Measurements from ENCODE around the gene DEPDC1B. TPM values are rescaled to one million over a fixed set of nuclear protein-coding genes. Genes with fewer than 3 reads are reported as not detected.
A peak's percentile ranks its signal among the peaks of the same experiment; 100 is the strongest.
"Not testable (repeated sequence)": the region's sequence is repeated elsewhere in the genome, so short reads cannot be mapped to it uniquely, and the experiment has no call there.

Gene DEPDC1B
- total RNA-seq, 1 donor, result 3.8 TPM

DNA sequence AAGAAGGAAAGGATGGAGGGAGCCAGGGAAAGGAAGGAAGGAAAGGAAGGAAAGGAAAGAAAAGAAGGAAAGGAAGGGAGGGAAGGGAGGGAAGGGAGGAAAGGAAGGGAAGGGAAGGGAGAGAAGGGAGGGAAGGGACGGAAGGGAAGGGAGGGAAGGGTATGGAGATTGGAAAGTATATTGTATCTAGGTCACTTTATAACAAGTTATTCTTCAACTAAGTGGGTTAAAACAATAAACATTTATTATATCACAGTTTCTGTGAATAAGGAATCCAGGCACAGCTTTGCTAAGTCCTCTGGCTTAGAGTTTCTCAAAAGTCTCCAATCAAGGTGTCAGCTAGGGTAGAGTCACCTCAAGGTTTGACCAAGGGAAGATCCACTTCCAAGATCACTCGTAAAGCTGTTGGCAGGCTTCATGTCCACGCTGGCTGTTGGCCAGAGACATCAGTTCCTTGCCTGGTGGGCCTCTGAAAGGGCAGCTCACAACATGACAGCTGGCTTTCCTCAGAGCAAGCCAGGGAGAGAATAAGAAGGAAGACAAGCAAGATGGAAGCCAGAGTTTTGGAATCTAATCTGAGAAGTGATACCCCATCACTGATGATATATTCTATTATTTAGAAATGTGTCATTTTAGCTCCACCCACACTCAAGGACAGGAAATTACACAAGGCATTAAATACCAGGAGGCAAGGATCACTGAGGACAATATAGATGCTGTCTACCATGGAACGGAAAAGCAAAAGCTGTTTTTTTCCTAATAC is 105.1 kb downstream of the DEPDC1B start:
- DNase-seq (ENCODE audit: low read depth in 2 of 3, low spot score in 2 of 3), result no peak

DNA sequence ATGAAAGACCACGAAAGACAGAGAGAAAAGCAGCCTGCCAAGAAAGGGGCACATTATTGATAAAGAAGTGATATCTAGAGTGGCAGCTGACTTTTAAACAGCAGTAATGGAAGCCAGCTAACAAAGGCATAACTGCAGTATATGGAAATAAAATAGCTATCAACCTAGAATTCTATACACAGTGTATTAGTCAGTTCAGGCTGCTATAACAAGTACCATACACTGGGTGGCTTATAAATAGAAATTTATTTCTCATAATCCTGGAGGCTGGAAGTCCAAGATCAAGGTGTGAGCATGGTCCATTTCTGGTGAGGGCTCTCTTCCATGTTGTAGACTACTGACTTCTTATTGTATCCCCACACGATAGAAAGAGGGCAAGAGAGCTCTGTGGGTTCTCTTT is 109.8 kb downstream of the DEPDC1B start:
- DNase-seq (ENCODE audit: low read depth in 2 of 3, low spot score in 2 of 3), result no peak

DNA sequence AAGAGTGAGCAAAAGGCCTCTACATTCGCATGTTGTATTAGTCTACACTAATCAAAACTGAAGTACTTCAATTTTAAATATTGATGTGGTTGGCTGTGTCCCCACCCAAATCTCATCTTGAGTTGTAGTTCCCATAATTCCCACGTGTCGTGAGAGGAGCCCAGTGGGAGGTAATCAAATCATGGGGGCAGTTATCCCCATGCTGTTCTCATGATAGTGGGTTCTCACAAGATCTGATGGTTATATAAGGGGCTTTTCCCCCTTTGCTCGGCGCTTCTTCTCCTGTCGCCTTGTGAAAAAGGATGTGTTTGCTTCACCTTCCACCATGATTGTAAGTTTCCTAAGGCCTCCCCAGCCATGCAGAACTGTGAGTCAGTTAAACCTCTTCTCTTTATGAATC is 112.7 kb downstream of the DEPDC1B start:
- not testable (repeated sequence) for DNase-seq (ENCODE audit: low read depth in 2 of 3, low spot score in 2 of 3)

DNA sequence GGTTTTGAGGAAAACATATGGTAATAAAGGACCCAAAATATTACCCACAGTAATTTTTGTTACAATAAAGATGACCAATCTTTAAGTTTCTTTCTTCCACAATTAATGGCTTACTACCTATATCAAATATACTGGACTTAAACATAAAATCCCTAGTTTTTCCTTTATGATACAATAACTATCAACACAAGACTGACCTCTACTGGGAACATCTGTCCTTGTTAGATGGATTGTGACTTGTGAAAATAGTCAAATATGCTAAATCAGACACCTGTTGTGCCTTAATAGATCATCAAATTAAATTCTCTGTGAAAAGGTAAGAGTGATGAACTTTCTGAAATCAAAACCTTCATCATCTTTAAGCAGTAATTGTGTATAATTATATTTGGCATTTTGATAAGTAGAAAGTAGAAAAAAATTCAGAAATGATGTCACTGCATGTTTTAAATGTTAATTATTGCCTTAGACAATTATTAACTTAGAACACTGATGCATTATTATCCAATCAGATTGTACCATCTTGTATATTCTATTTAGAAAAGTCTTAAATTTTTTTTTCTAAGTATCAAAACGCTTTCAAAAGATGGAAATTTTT is 113.6 kb downstream of the DEPDC1B start:
- peak in 1 of 3 donors; percentile 45 for DNase-seq (ENCODE audit: low read depth in 2 of 3, low spot score in 2 of 3)

DNA sequence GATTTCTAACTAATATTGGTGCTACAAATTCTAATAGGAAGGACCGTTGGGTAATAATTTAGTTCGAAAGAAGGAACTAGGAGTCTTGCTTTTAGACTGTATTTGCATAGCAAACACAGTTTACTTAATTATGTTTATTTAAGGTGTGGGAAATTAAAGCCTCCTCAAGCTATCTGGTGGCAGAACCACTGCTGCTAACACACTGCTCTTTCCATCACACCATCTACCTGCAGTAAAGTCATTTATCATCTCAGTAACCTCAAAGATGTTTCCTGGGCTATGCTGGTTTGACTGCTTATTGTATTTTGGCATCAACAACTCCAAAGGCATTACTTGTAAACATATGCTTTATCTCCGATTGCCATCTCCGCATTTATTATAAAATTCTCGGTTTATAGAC is 114.3 kb downstream of the DEPDC1B start:
- DNase-seq (ENCODE audit: low read depth in 2 of 3, low spot score in 2 of 3), result no peak

DNA sequence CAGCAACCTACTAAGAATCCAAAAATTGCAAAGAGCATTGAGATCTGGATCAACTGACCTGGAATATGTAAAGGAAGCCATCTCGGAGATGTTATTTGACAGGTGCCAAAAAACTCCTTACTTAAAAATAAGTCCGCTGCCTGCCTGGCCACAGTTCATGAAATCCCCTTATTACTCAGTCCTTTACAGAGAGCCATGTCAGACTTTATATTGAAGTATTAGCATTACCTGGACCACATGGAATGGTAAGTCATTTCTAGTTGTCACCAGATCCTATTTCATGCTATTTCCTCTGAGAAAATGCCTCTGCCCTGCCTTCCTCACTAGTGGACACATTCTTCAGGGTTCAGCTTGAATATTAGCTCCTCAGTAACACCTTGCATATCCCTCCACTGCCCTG is 115.7 kb downstream of the DEPDC1B start:
- DNase-seq (ENCODE audit: low read depth in 2 of 3, low spot score in 2 of 3), result no peak

DNA sequence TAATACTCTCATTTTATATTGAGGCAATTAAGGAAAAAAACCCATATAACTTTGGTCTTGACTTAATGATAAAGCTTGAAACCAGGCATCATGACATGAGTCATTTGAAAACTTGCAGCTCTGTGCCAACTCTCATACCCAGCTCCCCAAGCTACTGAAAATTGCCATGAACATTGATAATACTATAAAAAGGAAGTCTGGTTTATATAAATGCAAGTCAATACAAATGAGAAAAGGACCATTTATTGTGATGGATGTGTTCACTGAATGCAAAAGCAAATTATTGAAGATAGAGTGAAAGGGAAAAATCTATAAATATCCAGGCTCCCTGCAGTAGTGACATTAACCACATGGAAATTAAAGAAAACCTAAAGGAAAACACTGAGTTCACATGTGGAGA is 116.3 kb downstream of the DEPDC1B start:
- DNase-seq (ENCODE audit: low read depth in 2 of 3, low spot score in 2 of 3), result no peak

DNA sequence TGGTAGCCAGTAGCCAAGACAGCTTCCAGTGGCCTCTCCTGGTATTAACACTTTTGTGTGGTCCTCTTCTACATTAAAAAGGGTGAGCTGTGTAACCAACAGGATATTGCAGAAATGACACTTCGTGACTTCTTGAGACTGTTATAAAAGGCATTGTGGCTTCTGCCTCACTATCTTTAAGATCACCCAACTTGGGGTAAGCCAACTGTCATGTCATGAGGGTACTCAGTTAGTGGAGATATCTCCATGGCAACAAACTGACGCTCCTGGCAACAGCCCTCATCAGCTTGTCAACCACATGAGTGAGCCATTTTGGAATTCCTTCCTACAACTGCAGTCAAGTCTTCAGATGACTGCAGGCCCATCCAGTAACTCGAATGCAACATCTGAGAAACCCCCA is 121.7 kb downstream of the DEPDC1B start:
- DNase-seq (ENCODE audit: low read depth in 2 of 3, low spot score in 2 of 3), result peak in 1 of 3 donors; percentile 66

DNA sequence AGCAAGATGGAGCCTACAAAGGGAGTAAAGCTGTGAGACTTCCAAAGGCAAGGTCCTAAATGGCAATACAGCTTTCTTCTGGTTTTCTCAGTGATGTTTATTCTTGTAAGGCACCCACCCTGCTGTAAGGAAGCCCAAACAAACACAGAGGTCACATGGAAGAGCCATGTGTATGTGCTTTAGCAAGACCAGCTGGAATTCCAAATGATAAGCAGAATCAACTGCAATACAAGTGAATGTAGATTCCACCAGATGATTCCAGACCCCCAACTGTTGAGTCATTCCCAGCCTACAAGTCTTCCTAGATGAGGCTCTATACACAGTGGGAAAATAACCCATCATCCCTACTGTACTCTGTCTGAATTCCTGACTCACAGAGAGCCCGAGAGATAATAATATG is 122.8 kb downstream of the DEPDC1B start:
- no peak for DNase-seq (ENCODE audit: low read depth in 2 of 3, low spot score in 2 of 3)

DNA sequence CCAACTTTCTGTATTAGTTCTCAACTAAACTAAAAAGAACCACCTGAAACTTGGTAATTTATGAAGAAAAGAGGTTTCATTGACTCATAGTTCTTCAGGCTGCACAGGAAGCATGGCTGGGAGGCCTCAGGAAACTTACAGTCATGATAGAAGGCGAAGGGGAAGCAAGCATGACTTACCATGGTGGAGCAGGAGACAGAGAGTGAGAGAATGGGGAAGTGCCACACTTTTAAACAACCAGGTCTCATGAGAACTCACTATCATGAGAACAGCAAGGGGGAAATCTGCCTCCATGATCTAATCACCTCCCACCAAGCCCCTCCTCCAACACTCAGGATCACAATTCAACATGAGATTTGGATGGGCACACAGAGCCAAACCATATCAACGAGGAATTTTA is 123.5 kb downstream of the DEPDC1B start:
- no peak for DNase-seq (ENCODE audit: low read depth in 2 of 3, low spot score in 2 of 3)

DNA sequence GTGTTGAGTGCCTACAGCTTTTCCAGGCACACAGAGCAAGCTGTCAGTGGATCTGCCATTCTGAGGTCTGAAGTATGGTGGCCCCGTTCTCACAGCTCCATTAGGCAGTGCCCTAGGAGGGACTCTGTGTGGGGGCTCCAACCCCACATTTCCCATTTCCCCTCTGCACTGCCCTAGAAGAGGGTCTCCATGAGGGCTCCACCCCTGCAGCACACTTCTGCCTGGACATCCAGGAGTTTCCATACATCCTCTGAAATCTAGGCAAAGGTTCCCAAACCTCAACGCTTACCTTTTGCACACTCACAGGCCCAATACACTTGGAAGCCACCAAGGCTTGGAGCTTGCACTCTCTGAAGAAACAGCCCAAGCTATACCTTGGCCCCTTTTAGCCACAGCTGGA is 131.3 kb downstream of the DEPDC1B start:
- peak in 1 of 3 donors; percentile 7 for DNase-seq (ENCODE audit: low read depth in 2 of 3, low spot score in 2 of 3)

DNA sequence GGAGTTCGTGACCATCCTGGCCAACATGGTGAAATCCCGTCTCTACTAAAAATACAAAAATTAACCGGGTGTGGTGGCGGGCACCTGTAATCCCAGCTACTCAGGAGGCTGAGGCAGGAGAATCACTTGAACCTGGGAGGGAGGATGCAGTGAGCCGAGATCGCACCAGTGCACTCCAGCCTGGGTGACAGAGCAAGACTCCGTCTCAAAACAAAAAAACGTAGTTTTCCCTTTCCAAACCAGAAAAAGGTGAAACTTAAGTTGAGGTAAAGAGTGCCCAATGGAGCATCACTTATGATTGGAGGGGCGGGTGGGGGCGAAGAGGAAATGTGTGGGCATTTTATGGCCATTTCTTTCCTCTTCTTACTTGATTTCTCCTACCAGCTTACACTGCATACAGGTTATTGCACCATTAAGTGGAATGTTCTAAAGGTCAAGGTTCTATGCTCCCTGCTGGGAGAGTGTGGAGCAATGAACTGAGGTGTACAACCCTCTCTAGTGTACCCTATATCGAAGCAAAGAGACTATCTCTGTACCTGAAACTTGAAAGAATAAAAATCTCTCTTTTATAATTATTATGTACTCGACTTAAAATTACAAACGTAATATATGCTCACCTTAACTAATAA is 136.2 kb downstream of the DEPDC1B start:
- no peak for DNase-seq (ENCODE audit: low read depth in 2 of 3, low spot score in 2 of 3)

DNA sequence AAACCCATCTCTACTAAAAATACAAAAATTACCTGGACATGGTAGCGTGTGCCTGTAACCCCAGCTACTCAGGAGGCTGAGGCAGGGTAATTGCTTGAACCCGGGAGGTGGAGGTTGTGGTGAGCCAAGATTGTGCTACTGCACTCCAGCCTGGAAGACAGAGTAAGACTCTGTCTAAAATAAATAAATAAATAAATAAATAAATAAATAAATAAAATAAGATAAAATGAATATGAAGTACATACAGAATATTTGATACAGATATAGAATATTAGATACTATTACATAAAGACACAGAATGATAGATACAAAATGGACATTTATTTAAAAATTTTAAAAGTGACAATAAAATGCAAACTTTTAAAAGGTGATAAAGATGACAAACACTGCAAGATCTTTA is 146.7 kb downstream of the DEPDC1B start:
- DNase-seq (ENCODE audit: low read depth in 2 of 3, low spot score in 2 of 3), result not testable (repeated sequence)

DNA sequence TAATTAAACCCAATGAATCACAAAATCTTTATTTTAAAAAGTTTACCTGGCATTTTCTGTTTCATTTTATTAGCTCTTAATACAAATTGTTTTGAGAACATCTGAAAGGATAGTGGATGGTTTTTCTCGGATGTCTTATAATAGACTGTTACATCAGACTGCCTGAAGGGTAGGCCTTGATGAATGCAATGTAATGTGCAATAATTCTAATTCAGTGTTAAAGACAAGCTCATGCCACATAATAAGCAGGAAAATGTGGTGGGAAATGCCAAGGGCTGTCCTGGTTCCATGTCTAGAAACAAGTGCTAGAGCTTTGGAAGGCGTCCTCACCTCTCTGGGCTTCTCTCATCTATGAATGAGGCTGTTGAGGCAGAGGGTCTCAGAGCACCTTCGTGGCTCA is 148.1 kb downstream of the DEPDC1B start:
- DNase-seq (ENCODE audit: low read depth in 2 of 3, low spot score in 2 of 3), result no peak

DNA sequence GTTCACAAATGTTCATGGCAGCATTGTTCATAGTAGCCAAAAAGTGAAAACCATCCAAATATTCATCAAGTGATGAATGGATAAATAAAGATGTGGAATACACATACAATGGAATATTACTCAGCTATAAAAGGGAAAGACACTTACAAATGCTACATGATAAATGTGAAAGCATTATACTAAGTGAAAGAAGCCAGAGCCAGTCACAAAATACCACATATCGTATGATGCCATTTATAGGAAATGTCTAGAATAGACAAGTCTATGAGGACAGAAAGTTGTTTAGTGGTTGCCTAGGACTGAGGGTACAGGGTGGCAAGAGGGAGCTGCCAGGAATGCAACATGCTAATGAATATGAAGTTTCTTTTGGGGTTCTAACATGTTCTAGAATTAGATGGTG is 148.7 kb downstream of the DEPDC1B start:
- DNase-seq (ENCODE audit: low read depth in 2 of 3, low spot score in 2 of 3), result no peak

DNA sequence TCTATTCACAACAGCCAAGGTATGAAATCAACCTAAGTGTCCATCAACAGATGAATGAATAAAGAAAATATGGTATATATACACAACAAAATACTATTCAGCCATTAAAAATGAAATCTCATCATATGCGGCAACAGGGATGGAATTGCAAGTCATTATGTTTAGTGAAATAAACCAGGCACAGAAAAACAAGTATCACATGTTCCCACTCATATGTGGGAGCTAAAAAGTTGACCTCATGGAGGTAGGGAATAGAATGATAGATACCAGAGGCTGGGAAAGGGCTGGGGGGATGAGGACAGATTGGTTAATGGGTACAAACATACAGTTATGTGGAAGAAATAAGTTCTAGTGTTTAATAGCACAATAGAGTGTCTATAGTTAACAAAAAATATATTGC is 149.7 kb downstream of the DEPDC1B start:
- no peak for DNase-seq (ENCODE audit: low read depth in 2 of 3, low spot score in 2 of 3)

DNA sequence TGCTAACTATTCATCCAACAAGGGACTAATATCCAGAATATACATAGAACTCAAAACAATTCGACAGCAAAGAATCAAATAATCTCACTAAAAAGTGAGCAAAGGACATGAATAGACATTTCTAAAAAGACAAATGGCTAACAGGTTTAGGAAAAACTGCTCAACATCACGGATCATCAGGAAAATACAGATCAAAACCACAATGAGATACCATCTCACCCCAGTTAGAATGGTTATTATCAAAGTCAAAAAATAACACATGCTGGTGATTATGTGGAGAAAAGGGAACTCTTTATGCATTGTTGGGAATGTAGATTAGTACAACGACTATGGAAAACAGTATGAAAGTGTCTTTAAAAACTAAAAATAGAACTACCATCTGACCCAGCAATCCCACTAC is 150.1 kb downstream of the DEPDC1B start:
- DNase-seq (ENCODE audit: low read depth in 2 of 3, low spot score in 2 of 3), result no peak

Other genes starting within 250 kb of the DEPDC1B start
- 8.1 TPM for gene ELOVL7, start 144.1 kb upstream of the DEPDC1B start, total RNA-seq
- 25.6 TPM for gene ERCC8, start 244.9 kb upstream of the DEPDC1B start, total RNA-seq
- 2.7 TPM for gene NDUFAF2, start 245.0 kb upstream of the DEPDC1B start, total RNA-seq